Measurements from ENCODE around the gene ZNF747.

Gene ZNF747

DNA sequence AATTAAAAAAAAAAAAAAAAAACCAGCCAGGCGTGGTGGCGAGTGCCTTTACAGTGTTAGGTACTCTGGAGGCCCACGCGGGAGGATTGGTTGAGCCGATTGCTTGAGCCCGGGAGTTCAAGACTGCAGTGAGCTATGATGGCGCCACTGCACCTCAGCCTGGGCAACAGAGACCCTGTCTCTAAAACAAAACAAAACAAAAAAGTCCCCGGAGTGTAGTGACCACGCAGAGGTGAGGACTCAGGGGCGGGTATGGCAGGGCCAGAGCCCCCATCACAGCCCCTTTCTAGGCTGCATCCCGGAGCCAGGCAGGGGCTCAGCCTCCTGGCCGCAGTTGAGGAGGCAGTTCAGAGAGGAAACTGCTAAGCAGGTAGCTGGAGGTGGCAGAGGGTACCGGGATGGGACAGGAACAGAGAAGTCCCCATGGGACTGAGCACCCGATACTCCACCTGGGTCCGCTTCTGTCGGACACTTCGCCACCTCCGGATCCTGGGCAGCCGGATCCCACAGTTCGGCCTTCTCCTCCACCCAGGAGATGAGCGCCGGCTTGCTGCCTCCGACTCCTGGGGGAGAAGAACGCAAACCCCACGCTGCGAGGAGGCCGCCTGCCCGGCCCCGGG lies 800 bp downstream of the ZNF747 start:
- peak in 1 of 2 experiments; percentile 42 for DNase-seq (ENCODE audit: low spot score in 2 of 2)
- in situ Hi-C loops (cut with MboI; ENCODE audit: low sequenced_read_pairs): no loop called here

DNA sequence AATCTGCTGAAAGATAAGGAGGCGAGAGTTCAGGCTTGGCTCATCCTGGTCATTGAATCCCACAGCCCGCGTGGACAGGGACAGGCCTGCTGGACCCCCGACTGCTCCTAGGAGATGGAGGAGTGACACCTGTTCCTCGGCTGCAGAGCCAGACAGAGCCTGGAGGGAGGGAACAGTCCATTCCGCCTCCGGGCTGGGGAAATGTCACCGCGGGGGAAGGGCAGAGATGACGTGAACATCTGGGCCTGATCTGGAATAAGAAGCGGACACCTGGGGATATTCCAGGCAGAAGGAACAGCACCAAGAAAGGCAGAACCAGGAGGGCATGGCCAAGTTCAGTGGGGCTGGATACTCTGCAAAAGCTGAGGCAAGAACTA lies 1.5 kb downstream of the ZNF747 start:
- Histone ChIP-seq H3K4me1 (peaks cover 23% of the 10 kb centered on the region), H3K9me3 (no peaks in the 10 kb centered on the region), H3K4me3 (peak overlapping the region; percentile 52), H3K36me3 (replicated peaks) (peaks cover 15% of the 10 kb centered on the region), H3K27me3 (ENCODE audit: low read depth) (no peaks in the 10 kb centered on the region)
- in situ Hi-C loops (cut with MboI; ENCODE audit: low sequenced_read_pairs): no loop called here
- peak in 1 of 2 experiments; percentile 35 for DNase-seq (ENCODE audit: low spot score in 2 of 2)

More for the DNA sequence above, 800 bp downstream of the ZNF747 start:
- Histone ChIP-seq H3K4me1 (peaks cover 23% of the 10 kb centered on the region), H3K4me3 (peak overlapping the region; percentile 52), H3K9me3 (no peaks in the 10 kb centered on the region), H3K27me3 (ENCODE audit: low read depth) (no peaks in the 10 kb centered on the region), H3K36me3 (replicated peaks) (peaks cover 15% of the 10 kb centered on the region)

DNA sequence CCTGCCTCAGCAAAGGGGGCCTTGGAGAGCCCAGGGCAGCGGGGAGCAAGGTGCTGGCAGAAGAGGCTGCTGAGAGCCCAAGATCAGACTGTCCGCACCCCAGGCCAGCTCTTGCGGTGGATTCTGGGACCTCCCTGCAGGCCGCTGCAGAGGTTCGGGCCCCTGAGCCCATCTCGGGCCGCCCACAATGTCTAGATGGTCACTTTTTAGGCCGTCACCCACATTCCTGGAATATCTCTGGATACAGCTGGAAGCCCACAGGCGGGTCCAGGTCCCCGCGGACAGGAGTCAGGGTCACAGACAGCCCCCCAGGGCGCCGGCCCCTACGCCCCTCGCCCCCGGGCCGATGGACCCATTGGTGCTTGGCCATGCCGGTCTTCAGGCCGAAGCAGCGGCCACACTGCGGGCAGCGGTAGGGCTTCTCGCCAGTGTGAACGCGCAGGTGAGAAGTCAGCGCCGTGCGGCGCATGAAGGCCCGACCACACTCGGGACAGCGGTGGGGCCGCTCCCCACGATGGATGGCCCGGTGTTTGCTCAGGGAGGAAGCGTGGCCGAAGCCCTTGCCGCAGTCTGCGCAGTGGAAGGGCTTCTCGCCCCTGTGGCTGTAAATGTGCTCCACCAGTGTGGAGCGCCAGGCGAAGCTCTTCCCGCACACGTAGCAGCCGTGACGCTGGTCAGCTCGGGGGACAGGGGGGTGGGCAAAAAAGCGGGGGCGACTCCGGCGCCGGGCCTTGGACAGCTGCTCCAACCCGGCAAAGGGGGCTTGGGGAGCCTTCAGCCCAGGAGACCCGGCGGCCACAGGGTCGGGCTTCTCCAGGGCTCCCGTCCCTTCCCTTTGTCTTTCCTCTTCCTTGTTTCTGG lies 2.1 kb downstream of the ZNF747 start:
- in situ Hi-C loops (cut with MboI; ENCODE audit: low sequenced_read_pairs): no loop called here
- Histone ChIP-seq H3K36me3 (replicated peaks) (peaks cover 15% of the 10 kb centered on the region), H3K4me1 (peaks cover 27% of the 10 kb centered on the region), H3K4me3 (no peak overlapping the region), H3K9me3 (no peaks in the 10 kb centered on the region), H3K27me3 (ENCODE audit: low read depth) (no peaks in the 10 kb centered on the region)
- DNase-seq (ENCODE audit: low spot score in 2 of 2): no peak

DNA sequence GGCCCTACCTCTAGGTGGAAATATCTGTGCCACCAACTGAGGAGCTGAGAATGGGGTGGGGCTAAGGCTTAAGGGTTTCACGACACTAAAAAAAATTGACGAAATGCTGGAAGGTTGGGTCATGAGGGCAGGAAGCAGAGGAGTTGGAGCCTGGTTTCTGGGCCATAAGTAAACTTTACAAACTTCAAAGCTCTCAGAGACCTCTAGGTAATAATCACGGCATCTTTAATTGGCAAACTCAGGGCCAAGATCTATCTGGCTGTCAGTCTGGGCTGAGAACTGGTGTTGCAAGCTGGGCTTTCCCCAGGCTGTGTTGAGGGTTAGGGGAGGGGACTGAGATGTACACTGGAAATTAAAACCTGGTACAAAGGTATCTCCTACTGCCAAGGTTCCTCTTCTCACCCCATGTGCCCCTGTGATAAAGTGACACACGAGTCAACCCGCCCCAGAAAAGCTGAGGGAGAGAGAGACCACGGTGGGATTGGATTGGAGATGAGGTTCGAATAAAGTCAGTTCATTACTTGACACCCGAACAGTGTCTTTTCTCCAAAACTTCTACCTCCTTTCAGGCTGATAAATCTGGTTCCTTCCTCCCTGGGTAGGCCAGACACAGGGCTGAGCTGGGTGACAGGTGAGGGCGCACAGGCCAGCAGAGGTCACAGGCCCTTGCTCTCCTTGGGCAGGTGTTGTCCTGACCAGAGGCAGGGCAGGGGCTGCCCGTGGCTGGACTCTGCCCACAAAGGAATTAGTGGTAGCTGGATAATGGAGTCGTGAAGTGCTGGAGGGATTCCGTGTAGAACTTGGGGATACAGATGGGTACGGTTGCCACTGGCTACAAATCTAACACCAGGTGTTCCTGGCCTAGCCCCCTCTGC lies 4.3 kb downstream of the ZNF747 start:
- Histone ChIP-seq H3K4me3 (no peak overlapping the region), H3K27me3 (ENCODE audit: low read depth) (no peaks in the 10 kb centered on the region), H3K4me1 (peaks cover 20% of the 10 kb centered on the region), H3K36me3 (replicated peaks) (peaks cover 15% of the 10 kb centered on the region), H3K9me3 (no peaks in the 10 kb centered on the region)
- DNase-seq (ENCODE audit: low spot score in 2 of 2): no peak
- in situ Hi-C loops (cut with MboI; ENCODE audit: low sequenced_read_pairs): no loop called here

DNA sequence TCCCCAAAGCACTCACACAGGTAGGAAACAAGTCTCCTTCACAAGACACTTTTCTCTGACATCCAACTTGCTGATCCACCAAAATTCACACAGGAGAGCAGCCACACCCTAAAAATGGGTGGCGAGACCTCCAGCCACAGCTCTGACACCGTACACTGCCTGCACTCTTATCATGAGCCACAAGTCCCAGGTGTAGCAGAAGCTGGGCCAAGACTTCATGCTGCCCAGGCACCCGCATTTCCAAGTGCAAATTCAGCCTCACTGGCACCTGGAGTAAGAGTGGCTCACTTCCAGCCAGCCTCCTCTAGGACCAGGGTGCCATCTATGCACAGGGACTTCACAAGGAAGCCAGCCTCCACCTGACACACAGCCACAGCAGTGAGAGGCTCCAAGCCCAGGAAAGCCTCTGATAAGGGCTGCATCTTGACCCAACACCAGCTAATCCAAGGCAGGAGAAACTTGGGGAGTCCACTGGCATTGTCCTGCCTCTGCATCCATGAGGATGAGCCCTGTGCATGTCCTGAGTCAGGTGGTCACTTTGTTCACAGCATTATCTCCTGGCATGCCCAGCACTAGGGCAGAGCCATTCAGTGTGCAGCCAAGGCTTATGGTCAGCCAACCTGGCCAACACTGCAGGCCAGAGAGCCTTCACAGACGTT lies 5.7 kb downstream of the ZNF747 start:
- H3K27me3 ChIP-seq (ENCODE audit: low read depth): no peaks in the 10 kb centered on the region
- no peaks in the 10 kb centered on the region for H3K9me3 ChIP-seq
- peaks cover 26% of the 10 kb centered on the region for H3K36me3 ChIP-seq (replicated peaks)
- peaks cover 10% of the 10 kb centered on the region for H3K4me1 ChIP-seq
- no peak for DNase-seq (ENCODE audit: low spot score in 2 of 2)
- in situ Hi-C loops (cut with MboI; ENCODE audit: low sequenced_read_pairs): loop anchor here (10.0 kb wide), 1 partner anchor 94 kb away; the partner anchor contains the start of gene DCTPP1
- H3K4me3 ChIP-seq: no peak overlapping the region

DNA sequence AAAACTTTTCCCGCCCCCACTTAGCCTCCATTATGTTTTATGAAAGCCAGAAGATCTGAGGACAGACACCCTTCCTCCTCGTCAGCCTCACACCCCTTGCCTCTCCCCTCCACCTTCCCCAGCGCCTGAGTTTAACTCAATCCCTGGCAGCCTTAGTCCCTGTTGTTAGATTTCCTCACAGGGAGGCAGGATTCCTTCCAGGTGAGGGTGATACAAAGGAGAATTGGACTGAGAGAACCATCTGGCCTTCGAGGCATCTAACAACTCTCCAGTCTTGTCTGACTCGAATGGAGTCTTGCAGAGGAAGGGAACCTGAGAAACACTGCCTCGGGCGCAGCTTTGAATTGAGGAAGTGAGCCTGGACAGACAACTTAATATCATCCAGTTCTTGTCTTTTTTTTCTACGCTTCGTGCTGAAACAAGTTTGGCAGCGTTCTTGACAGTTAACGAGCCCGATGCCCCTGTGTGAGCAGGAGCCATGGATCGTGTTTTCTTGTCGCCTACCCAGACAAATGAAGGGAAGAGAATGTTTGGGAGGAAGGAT lies 7.0 kb downstream of the ZNF747 start:
- no peak for DNase-seq (ENCODE audit: low spot score in 2 of 2)
- in situ Hi-C loops (cut with MboI; ENCODE audit: low sequenced_read_pairs): loop anchor here (10.0 kb wide), 1 partner anchor 93 kb away; the partner anchor contains the start of gene DCTPP1
- Histone ChIP-seq H3K4me1 (peaks cover 5% of the 10 kb centered on the region), H3K9me3 (no peaks in the 10 kb centered on the region), H3K27me3 (ENCODE audit: low read depth) (no peaks in the 10 kb centered on the region), H3K36me3 (replicated peaks) (peaks cover 22% of the 10 kb centered on the region), H3K4me3 (peak overlapping the region; percentile 90; the same call in 1 of the 2 replicates)

DNA sequence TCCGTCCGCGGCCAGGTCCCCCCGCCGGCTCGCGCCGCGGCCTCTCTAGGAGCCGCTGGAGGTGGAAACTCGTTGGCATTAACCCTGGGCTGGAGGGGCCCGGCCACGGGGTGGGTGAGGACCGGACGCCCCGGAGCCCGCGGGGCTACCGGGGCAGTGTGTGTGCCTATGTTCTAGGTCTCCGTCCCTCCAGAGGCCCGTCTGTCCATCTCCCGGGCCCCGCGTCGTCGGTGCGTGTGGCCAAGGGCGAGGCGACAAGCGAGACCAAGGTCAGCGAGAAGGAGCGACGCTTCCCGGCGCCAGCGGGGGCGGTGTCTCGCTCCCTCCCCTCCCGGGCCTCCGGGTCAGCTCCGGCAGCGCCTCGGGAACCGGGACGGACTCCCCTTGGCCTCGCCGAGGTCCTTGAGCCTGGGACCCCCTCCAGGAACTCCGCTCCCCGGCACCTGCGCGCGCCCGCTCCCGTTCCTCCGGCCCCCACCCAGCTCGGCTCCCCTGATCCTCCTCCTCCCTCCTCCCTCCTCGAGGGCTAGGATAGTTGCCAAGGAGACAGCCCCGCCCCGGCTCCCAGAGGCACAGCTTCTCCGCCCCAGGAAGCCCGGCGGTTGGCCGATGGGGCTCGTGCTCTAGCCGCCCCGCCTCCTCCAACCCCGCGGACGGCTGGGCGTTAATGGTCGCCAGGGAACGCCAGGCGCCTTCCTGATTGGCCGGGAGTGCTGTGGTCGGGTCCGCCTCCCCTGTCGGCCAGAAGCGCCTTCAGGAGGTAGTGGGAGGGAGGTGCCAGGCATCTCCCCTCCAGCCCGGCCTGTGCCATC lies 7.6 kb downstream of the ZNF747 start:
- peaks cover 15% of the 10 kb centered on the region for H3K36me3 ChIP-seq (replicated peaks)
- H3K27me3 ChIP-seq (ENCODE audit: low read depth): no peaks in the 10 kb centered on the region
- DNase-seq (ENCODE audit: low spot score in 2 of 2): peak; percentile 97 to 99
- no peaks in the 10 kb centered on the region for H3K9me3 ChIP-seq
- in situ Hi-C loops (cut with MboI; ENCODE audit: low sequenced_read_pairs): loop anchor here (10.0 kb wide), 1 partner anchor 92 kb away; the partner anchor contains the start of gene DCTPP1
- H3K4me1 ChIP-seq: peaks cover 5% of the 10 kb centered on the region
- H3K4me3 ChIP-seq: peak overlapping the region; percentile 90

DNA sequence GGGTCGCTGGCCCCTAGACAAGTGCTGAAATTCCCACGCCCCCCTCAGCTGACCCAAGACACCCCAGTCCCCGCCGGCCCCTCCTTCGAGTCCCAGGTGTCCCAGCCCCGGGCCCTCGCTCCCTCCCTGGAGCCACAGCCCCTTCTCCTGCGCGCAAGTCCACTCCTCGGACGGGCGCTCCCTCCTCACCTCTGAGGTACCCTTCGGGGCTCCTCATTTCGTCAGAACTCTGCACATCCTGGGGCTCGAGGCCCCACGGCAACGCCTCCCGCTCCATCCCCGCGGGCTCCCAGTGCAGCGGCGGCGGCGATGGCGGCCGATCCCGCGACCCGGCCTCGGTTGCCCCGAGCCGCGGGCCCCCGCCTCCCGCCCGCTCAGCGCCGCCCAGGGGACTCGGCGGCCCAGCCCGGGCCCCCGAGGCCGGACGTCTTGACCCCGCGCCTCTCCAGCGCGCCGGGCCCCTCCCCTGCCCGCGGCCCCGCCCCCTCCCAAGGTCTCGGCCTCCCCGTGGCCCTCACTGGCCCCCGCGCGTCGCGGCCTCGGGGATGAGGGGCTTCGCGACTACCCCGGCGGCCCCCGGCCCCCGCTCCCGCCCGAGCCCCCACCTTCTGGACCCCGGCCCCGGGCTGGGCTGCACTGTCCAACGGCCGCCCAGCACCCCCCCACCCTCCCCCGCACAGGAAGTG lies 8.4 kb downstream of the ZNF747 start, which contains the start of gene ZNF768:
Gene ZNF768 (minus strand): TSS at position 430 of the 686 bp plus-strand sequence. CDS start 153 bp downstream, at position 277.
- H3K4me1 ChIP-seq: peaks cover 5% of the 10 kb centered on the region
- H3K4me3 ChIP-seq: peak within 1 kb of the TSS; percentile 90
- H3K36me3 ChIP-seq (replicated peaks): peaks cover 11% of the 10 kb centered on the region
- no peaks in the 10 kb centered on the region for H3K9me3 ChIP-seq
- DNase-seq (ENCODE audit: low spot score in 2 of 2): peak in 1 of 2 experiments; percentile 49
- in situ Hi-C loops (cut with MboI; ENCODE audit: low sequenced_read_pairs): loop anchor here (10.0 kb wide), 1 partner anchor 91 kb away; the partner anchor contains the start of gene DCTPP1
- no peaks in the 10 kb centered on the region for H3K27me3 ChIP-seq (ENCODE audit: low read depth)

DNA sequence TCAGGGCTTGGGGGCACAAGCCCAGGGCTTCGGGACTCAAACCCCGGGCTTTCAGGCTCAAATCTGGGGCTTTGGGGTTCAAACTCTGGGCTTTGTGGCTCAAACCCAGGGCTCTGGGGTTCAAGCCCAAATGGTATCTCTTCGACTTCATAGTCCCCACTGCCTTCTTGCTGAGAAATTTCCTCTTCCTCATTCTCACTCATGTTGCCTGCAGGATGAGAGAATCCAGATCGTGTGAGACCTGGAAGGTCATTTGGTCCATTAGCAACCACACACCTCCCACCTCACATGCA lies 8.9 kb downstream of the ZNF747 start:
- no peak for DNase-seq (ENCODE audit: low spot score in 2 of 2)
- in situ Hi-C loops (cut with MboI; ENCODE audit: low sequenced_read_pairs): loop anchor here (10.0 kb wide), 1 partner anchor 91 kb away; the partner anchor contains the start of gene DCTPP1
- Histone ChIP-seq H3K27me3 (ENCODE audit: low read depth) (no peaks in the 10 kb centered on the region), H3K4me3 (peak overlapping the region; percentile 90), H3K9me3 (no peaks in the 10 kb centered on the region), H3K36me3 (replicated peaks) (peaks cover 11% of the 10 kb centered on the region), H3K4me1 (peaks cover 5% of the 10 kb centered on the region)

DNA sequence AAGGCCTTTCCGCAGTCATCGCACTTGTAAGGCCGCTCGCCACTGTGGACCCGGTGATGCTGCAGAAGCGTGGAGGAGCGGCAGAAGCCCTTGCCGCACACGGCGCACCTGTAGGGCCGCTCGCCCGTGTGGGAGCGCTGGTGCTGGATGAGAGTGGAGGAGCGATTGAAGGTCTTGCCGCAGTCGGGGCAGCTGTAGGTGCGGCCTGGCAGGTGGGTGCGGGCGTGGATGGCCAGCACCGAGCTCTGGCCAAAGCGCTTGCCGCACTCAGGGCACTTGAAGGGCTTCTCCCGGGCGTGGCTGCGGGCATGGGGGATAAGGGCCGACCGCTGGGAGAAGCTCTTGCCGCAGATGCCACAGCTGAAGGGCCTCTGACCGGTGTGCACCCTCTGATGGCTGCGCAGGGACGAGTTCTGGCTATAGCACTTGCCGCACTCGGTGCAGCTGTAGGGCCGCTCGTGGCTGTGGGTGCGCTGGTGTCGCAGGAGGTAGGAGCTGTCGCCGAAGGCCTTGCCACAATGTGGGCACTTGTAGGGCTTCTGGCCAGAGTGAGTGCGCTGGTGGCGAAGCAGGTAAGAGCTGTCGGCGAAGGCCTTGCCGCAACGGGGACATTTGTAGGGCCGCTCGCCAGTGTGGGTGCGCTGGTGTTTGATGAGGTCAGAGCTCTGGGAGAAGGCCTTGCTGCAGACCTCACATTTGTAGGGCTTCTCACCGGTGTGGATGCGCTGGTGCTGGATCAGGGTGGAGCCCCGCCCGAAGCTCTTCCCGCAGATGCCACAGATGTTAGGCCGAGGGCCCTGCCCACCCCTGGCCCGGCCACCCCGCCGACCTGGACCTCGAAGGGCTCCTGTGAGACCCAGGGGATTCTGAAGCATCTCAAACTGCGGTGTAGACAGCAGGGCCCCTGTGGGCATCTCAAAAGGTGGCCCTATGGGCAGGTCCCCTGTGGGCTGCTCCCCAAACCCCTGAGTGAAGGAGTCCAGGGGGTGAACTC lies 9.8 kb downstream of the ZNF747 start:
- no peaks in the 10 kb centered on the region for H3K27me3 ChIP-seq (ENCODE audit: low read depth)
- H3K9me3 ChIP-seq: no peaks in the 10 kb centered on the region
- no peak for DNase-seq (ENCODE audit: low spot score in 2 of 2)
- H3K4me1 ChIP-seq: peaks cover 5% of the 10 kb centered on the region
- peaks cover 11% of the 10 kb centered on the region for H3K36me3 ChIP-seq (replicated peaks)
- in situ Hi-C loops (cut with MboI; ENCODE audit: low sequenced_read_pairs): loop anchor here (10.0 kb wide), 1 partner anchor 90 kb away; the partner anchor contains the start of gene DCTPP1
- no peak overlapping the region for H3K4me3 ChIP-seq

All from HAP-1 (cell line).